Measurements from ENCODE around the gene CNR2.

DNA sequence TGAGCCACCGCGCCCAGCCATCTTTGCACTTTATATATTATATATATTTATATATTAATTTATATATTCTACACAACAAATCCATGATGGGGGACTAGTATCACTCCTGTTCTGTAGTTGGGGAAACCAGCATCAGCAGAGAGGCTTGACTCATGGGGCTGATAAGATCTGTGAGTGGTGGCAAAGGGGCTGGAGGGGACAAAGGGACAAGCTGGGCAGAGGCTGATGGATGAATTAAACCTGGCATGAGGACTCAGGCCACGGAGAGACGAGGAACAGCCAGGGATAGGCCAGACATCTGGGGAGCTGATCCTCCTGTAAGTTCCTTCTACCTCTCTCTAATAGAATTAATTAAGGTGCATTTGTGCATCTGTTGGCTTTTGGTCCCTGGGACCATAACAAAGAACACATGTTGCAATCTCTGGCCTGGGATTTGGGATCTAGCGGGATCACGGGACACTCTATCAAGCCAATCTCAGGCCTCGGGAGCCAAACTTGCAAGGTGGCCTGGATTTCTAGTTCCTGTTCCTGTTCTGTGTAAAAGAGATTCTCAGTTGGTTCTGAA lies 7.6 kb downstream of the CNR2 start:
- TF ChIP-seq, protein P1, sequence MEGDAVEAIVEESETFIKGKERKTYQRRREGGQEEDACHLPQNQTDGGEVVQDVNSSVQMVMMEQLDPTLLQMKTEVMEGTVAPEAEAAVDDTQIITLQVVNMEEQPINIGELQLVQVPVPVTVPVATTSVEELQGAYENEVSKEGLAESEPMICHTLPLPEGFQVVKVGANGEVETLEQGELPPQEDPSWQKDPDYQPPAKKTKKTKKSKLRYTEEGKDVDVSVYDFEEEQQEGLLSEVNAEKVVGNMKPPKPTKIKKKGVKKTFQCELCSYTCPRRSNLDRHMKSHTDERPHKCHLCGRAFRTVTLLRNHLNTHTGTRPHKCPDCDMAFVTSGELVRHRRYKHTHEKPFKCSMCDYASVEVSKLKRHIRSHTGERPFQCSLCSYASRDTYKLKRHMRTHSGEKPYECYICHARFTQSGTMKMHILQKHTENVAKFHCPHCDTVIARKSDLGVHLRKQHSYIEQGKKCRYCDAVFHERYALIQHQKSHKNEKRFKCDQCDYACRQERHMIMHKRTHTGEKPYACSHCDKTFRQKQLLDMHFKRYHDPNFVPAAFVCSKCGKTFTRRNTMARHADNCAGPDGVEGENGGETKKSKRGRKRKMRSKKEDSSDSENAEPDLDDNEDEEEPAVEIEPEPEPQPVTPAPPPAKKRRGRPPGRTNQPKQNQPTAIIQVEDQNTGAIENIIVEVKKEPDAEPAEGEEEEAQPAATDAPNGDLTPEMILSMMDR (conservative IDR thresholded peaks at IDR 0.05; ENCODE audit: low read depth, low read length) = no peak
- TF ChIP-seq USF2 (IDR thresholded peaks at IDR 0.05; ENCODE audit: low read depth, low read length) (no peak), POLR2A (IDR thresholded peaks at IDR 0.05; ENCODE audit: low read depth, low read length) (no peak), RAD21 (IDR thresholded peaks at IDR 0.05; ENCODE audit: low read length) (no peak), MAZ (IDR thresholded peaks at IDR 0.05; ENCODE audit: borderline replicate concordance, low read depth, low read length) (no peak), CHD1 (IDR thresholded peaks at IDR 0.05; ENCODE audit: low read depth, low read length) (no peak)
